ENCODE results near the gene RANGRF. TPM values are rescaled to one million over a fixed set of nuclear protein-coding genes. Genes with fewer than 3 reads are reported as not detected.

RANGRF gene
- total and polyA plus RNA-seq, 2 donors (not counting 1 experiment from before 2014, with no cell fraction given) = 48.8 to 83.2 TPM

DNA sequence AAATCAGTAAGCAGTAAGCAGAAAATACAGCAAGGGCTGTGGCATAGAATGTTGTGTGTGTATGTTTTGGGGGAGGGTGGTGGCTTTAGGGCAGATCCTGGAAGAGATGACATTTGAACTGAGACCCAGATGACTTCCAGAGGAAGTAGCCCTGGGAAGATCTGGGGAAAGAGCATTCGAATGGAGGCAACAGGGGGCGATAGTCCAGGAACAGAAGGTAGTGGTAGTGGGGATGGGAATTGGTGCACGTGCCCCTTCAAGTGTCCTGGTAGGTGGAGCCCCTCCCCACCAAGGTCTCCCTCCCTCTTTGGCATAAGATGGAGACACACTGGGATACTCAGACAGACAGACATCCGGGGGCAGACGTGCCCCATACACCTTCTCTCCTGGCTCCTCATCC, 35.7 kb downstream of the RANGRF start:
- no peaks in the 10 kb centered on the region for H3K36me3 ChIP-seq (replicated peaks in 1 of 2; ENCODE audit: control extremely low read depth in 1 of 2, control insufficient read depth in 1 of 2, extremely low read depth in 1 of 2, insufficient read depth in 2 of 2, low read length in 1 of 2)
- H3K27me3 ChIP-seq (replicated peaks in 1 of 4; ENCODE audit: control extremely low read depth in 1 of 4, control insufficient read depth in 3 of 4, insufficient read depth in 4 of 4, low read length in 3 of 4) = peaks cover 0 to 44% (median 17%) of the 10 kb centered on the region in 4 experiments
- DNase-seq = no peak
- no peak for TF ChIP-seq EZH2 (IDR thresholded peaks at IDR 0.05; ENCODE audit: borderline replicate concordance, insufficient read depth, low read depth, low read length, poor library complexity, severe bottlenecking)
- intact Hi-C loops (cut with micrococcal nuclease) = no loop called here
- no peak overlapping the region for H3K4me3 Mint-ChIP-seq
- CTCF ChIA-PET = no interaction called here
- no CpG with 5 or more reads among the region's 5 CpGs for WGBS (ENCODE audit: insufficient coverage)
- H3K4me1 ChIP-seq (ENCODE audit: control insufficient read depth in 2 of 2, insufficient read depth in 2 of 2, low read length in 2 of 2) = peaks cover 15 to 24% of the 10 kb centered on the region in 2 donors
- H3K27ac ChIP-seq (ENCODE audit: low read length in 2 of 2) = no peak overlapping the region
- no peak overlapping the region for H2AFZ ChIP-seq (ENCODE audit: insufficient read depth, low read depth, low read length, poor library complexity, severe bottlenecking)
- no peak for ATAC-seq (ENCODE audit: low read depth)
- no peak overlapping the region for H3K27ac Mint-ChIP-seq
- POLR2A ChIA-PET = no interaction called here
- peaks cover 45% of the 10 kb centered on the region for H3K27me3 Mint-ChIP-seq
- H4K20me1 ChIP-seq (ENCODE audit: control insufficient read depth, insufficient read depth, low read length, poor library complexity, severe bottlenecking) = no peaks in the 10 kb centered on the region
- H3K4me2 ChIP-seq (replicated peaks; ENCODE audit: low read depth, low read length, poor library complexity, severe bottlenecking) = no peak overlapping the region
- H3K9me3 ChIP-seq (ENCODE audit: control extremely low read depth in 1 of 3, control insufficient read depth in 2 of 3, insufficient read depth in 1 of 3, low read length in 2 of 3) = peaks cover 0 to 8% (median 0%) of the 10 kb centered on the region in 3 donors
- peaks cover 19% of the 10 kb centered on the region for H3K4me1 Mint-ChIP-seq
- no peak overlapping the region for H3K4me3 ChIP-seq (ENCODE audit: control extremely low read depth in 1 of 5, extremely low read depth in 1 of 5, insufficient read depth in 1 of 5, low read depth in 2 of 5, low read length in 4 of 5)
- no peaks in the 10 kb centered on the region for H3K79me2 ChIP-seq (ENCODE audit: control insufficient read depth, insufficient read depth, low read length)
- no peaks in the 10 kb centered on the region for H3K9me3 Mint-ChIP-seq (ENCODE audit: insufficient read depth)
- H3K9ac ChIP-seq (ENCODE audit: low read length) = no peak overlapping the region

DNA sequence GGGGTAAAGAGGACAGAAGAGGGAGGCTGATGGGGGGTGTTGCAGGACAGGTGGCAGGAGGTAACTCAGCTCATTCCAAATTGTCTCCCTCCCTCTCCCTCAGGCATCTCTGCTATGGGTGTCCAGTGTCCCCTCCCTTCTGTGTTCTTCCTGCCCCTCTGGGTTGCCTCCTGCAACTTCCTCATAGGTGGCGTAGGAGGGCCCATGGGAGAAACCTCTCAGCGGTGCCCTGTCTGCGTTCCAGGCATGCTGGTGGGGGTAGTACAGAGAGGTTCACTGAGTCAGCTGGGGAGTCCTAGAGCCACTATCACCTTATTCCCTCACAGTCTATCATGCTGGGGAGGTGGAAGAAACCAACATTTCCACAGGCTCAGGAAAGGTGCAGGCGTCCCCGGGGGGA, 36.5 kb downstream of the RANGRF start:
- ATAC-seq (ENCODE audit: low read depth) (no peak), DNase-seq (no peak)
- POLR2A ChIA-PET = no interaction called here
- no peaks in the 10 kb centered on the region for H4K20me1 ChIP-seq (ENCODE audit: control insufficient read depth, insufficient read depth, low read length, poor library complexity, severe bottlenecking)
- no peak overlapping the region for H3K4me3 Mint-ChIP-seq
- no peak overlapping the region for H3K9ac ChIP-seq (ENCODE audit: low read length)
- H3K9me3 Mint-ChIP-seq (ENCODE audit: insufficient read depth) = no peaks in the 10 kb centered on the region
- H3K36me3 ChIP-seq (replicated peaks in 1 of 2; ENCODE audit: control extremely low read depth in 1 of 2, control insufficient read depth in 1 of 2, extremely low read depth in 1 of 2, insufficient read depth in 2 of 2, low read length in 1 of 2) = no peaks in the 10 kb centered on the region
- H3K4me2 ChIP-seq (replicated peaks; ENCODE audit: low read depth, low read length, poor library complexity, severe bottlenecking) = no peak overlapping the region
- WGBS (ENCODE audit: insufficient coverage) = 100% methylated on average over 2 of the region's 5 CpGs
- H3K4me1 Mint-ChIP-seq = peaks cover 19% of the 10 kb centered on the region
- H3K9me3 ChIP-seq (ENCODE audit: control extremely low read depth in 1 of 3, control insufficient read depth in 2 of 3, insufficient read depth in 1 of 3, low read length in 2 of 3) = peaks cover 0 to 8% (median 0%) of the 10 kb centered on the region in 3 donors
- no peak overlapping the region for H3K27ac Mint-ChIP-seq
- CTCF ChIA-PET = no interaction called here
- intact Hi-C loops (cut with micrococcal nuclease) = no loop called here
- no peak overlapping the region for H3K27ac ChIP-seq (ENCODE audit: low read length in 2 of 2)
- peaks cover 0 to 45% (median 17%) of the 10 kb centered on the region in 4 experiments for H3K27me3 ChIP-seq (replicated peaks in 1 of 4; ENCODE audit: control extremely low read depth in 1 of 4, control insufficient read depth in 3 of 4, insufficient read depth in 4 of 4, low read length in 3 of 4)
- peaks cover 15 to 24% of the 10 kb centered on the region in 2 donors for H3K4me1 ChIP-seq (ENCODE audit: control insufficient read depth in 2 of 2, insufficient read depth in 2 of 2, low read length in 2 of 2)
- H3K4me3 ChIP-seq (ENCODE audit: control extremely low read depth in 1 of 5, extremely low read depth in 1 of 5, insufficient read depth in 1 of 5, low read depth in 2 of 5, low read length in 4 of 5) = no peak overlapping the region
- H2AFZ ChIP-seq (ENCODE audit: insufficient read depth, low read depth, low read length, poor library complexity, severe bottlenecking) = no peak overlapping the region
- no peak for TF ChIP-seq CTCF (IDR thresholded peaks at IDR 0.05)
- TF ChIP-seq EZH2 (IDR thresholded peaks at IDR 0.05; ENCODE audit: borderline replicate concordance, insufficient read depth, low read depth, low read length, poor library complexity, severe bottlenecking) = no peak
- H3K79me2 ChIP-seq (ENCODE audit: control insufficient read depth, insufficient read depth, low read length) = no peaks in the 10 kb centered on the region
- H3K27me3 Mint-ChIP-seq = peaks cover 49% of the 10 kb centered on the region

Data from B cell (primary cell).